MCF 10A (cell line): ENCODE results near the gene DPH7. TPM values are rescaled to one million over a fixed set of nuclear protein-coding genes. Genes with fewer than 3 reads are reported as not detected.
"Not testable (repeated sequence)": the region's sequence is repeated elsewhere in the genome, so short reads cannot be mapped to it uniquely, and the experiment has no call there.

ENCODE experiments used
- Bru-seq: library from RNA; stranded (reverse); fragments of 400-500 nt; gene quantifications from one replicate; lab custom pipeline; 2021; lab: Mats Ljungman, UMichigan
- BruChase-seq, 2 experiments: library from RNA; stranded (reverse); fragments of 400-500 nt; gene quantifications; one replicate each; lab custom pipeline; 2021; lab: Mats Ljungman, UMichigan
- BruUV-seq: library from RNA; stranded (reverse); fragments of 400-500 nt; replicated peaks from 2 replicates; lab custom pipeline; 2021; lab: Mats Ljungman, UMichigan
- CTCF ChIA-PET: fragments of 300-600 bp; sonication (Branson Sonifier 250); formaldehyde crosslinking; extraction: SDS; loops from one replicate; lab custom pipeline; 2021; ENCODE audit warnings: antibody characterized with exemption, inconsistent platforms; lab: Yijun Ruan, JAX
- POLR2A ChIA-PET: fragments of 300-600, 350-650 bp; sonication (Branson Sonifier 250); formaldehyde crosslinking; extraction: SDS; loops from one replicate; lab custom pipeline; 2020; ENCODE audit warnings: antibody characterized with exemption, inconsistent platforms; lab: Yijun Ruan, JAX
- DNase-seq: peaks from one replicate; pipeline ENCODE4 v3.0.0-alpha.2; 2018; ENCODE audit not compliant: unreplicated experiment
- H3K27ac Mint-ChIP-seq: one replicate; pipeline ENCODE4 v1.8.0; 2022; ENCODE audit warnings: mild to moderate bottlenecking, low read depth, mixed read lengths; ENCODE audit not compliant: unreplicated experiment
- H3K27me3 Mint-ChIP-seq: one replicate; pipeline ENCODE4 v1.8.0; 2022; ENCODE audit warnings: mixed read lengths; ENCODE audit not compliant: insufficient read depth, unreplicated experiment
- H3K36me3 Mint-ChIP-seq: one replicate; pipeline ENCODE4 v1.8.0; 2022; ENCODE audit warnings: mild to moderate bottlenecking, moderate library complexity, mixed read lengths; ENCODE audit not compliant: insufficient read depth, unreplicated experiment
- H3K4me1 Mint-ChIP-seq: one replicate; pipeline ENCODE4 v1.8.0; 2022; ENCODE audit warnings: mixed read lengths; ENCODE audit not compliant: insufficient read depth, unreplicated experiment
- H3K4me3 Mint-ChIP-seq: one replicate; pipeline ENCODE4 v1.8.0; 2022; ENCODE audit warnings: mild to moderate bottlenecking, moderate library complexity, mixed read lengths; ENCODE audit not compliant: unreplicated experiment
- H3K9me3 Mint-ChIP-seq: one replicate; pipeline ENCODE4 v1.8.0; 2022; ENCODE audit warnings: mixed read lengths; ENCODE audit not compliant: unreplicated experiment
- intact Hi-C: fragments of 100-400 bp; cut with micrococcal nuclease; formaldehyde crosslinking; loops from 2 replicates; pipeline ENCODE4 v1.14.1; 2022
- long read RNA-seq: library from polyadenylated mRNA; stranded (forward); transcript quantifications from one replicate; pipeline ENCODE4 v2.0.0, GENCODE V29; 2022
- total RNA-seq: library from RNA; stranded (reverse); gene quantifications from 2 replicates; pipeline ENCODE4 v1.2.3, GENCODE V29; 2022
- TF ChIP-seq, protein P1 (sequence below): fragments of 200-600 bp; IDR thresholded peaks from one replicate; pipeline ENCODE4 v1.8.0; 2022; ENCODE audit warnings: antibody characterized with exemption, mild to moderate bottlenecking; ENCODE audit not compliant: unreplicated experiment

DPH7 gene
- total RNA-seq (45.7 and 46.4 TPM in 2 replicates), Bru-seq, nascent RNA (percentile 64 among the genes with signal in this experiment), BruChase-seq, experiment 1, labeled RNA remaining after a 6-hour chase (percentile 70 among the genes with signal in this experiment), BruChase-seq, experiment 2, labeled RNA remaining after a 2-hour chase (percentile 74 among the genes with signal in this experiment)
- long read RNA-seq, transcript DPH7-201 (9 exons, 1,847 nt), result major isoform, 8 of 98 reads
- long read RNA-seq, partial matches to known transcripts, result 4 of 98 reads
- long read RNA-seq, other reads (novel, unspliced or antisense), result 86 of 98 reads

DNA sequence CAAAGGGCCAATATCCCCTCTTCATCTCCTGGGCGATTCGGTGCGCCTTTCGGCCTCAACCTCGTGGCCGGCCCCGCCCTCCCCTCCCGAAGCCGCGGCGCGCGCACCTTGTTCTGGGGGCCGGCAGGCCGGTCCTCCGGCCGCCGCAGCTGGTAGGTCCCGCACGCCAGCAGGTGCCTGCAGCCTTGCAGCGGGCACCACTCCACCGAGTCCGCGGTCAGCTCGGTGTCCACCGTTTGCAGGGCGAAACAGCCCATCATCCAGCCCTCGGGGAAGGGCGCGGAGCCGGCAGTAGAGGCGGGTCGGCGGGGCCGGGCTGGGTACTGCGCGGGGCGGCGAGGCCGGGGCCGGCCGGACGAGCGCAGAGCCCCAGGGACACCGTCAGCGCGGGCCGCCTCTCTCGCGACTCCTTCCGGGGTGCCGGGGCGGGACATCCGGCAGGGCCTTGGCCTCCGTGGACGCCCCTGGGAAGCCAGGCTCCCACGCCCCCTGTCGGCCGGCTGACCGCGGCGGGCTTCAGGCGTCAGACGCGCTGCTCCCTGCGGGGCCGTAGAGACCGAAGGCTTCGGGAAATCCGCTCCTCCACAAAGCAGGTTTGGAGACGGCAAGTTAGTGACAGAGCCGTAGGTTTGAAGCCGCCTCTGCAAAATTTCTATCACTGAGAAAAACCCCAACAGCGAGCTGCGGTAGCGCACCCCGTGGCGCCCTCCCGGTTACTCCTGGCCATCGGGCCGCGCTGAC lies at the start of gene DPH7:
Gene DPH7 (minus strand): TSS at position 408 of the 741 bp plus-strand sequence. CDS start 148 bp downstream, at position 260.
- Mint-ChIP-seq H3K27ac (peak within 1 kb of the TSS; percentile 88), H3K27me3 (no peaks in the 10 kb centered on the region), H3K36me3 (peaks cover 47% of the 10 kb centered on the region), H3K4me3 (peak within 1 kb of the TSS; percentile 81), H3K4me1 (peaks cover 8% of the 10 kb centered on the region), H3K9me3 (no peaks in the 10 kb centered on the region)
- no TSS peak for BruUV-seq
- TF ChIP-seq, protein P1, sequence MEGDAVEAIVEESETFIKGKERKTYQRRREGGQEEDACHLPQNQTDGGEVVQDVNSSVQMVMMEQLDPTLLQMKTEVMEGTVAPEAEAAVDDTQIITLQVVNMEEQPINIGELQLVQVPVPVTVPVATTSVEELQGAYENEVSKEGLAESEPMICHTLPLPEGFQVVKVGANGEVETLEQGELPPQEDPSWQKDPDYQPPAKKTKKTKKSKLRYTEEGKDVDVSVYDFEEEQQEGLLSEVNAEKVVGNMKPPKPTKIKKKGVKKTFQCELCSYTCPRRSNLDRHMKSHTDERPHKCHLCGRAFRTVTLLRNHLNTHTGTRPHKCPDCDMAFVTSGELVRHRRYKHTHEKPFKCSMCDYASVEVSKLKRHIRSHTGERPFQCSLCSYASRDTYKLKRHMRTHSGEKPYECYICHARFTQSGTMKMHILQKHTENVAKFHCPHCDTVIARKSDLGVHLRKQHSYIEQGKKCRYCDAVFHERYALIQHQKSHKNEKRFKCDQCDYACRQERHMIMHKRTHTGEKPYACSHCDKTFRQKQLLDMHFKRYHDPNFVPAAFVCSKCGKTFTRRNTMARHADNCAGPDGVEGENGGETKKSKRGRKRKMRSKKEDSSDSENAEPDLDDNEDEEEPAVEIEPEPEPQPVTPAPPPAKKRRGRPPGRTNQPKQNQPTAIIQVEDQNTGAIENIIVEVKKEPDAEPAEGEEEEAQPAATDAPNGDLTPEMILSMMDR, result peak; percentile 87
- DNase-seq, result peak; percentile 92
- intact Hi-C loops, result loop anchor here (2.0 to 5.0 kb wide), 2 partner anchors 26 to 34 kb away; no protein-coding TSS in a partner anchor
- ChIA-PET CTCF (interaction anchor here (0.6 to 4.1 kb wide), 16 partner anchors 9 to 317 kb away, joined by 3 to 34 read pairs (median 3); partner anchors contain the start of gene MRPL41), POLR2A (interaction anchor here (0.9 to 5.5 kb wide), 10 partner anchors 9 to 42 kb away, joined by 3 to 64 read pairs (median 4); partner anchors contain the start of genes ARRDC1, EHMT1, MRPL41 and ZMYND19)

DNA sequence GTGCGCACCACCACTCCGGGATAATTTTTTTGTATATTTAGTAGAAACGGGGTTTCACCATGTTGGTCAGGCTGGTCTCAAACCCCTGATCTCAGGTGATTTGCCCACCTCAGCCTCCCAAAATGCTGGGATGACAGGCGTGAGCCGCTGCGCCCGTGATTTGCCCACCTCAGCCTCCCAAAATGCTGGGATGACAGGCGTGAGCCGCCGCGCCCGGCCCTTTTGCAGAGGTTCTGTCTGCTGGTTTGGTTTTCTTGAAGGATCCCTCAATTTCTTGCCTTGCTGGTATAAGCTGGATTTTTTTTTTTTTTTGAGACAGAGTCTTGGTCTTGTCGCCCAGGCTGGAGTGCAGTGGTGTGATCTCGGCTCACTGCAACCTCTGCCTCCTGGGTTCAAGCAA lies 48.7 kb upstream of the DPH7 start:
- CTCF ChIA-PET, DNase-seq, H3K27me3 Mint-ChIP-seq, H3K4me3 Mint-ChIP-seq, H3K9me3 Mint-ChIP-seq, BruUV-seq, H3K27ac Mint-ChIP-seq, intact Hi-C loops: not testable (repeated sequence)
- Mint-ChIP-seq H3K4me1 (peaks cover 20% of the 10 kb centered on the region), H3K36me3 (peaks cover 49% of the 10 kb centered on the region)
- POLR2A ChIA-PET, result interaction anchor here (0.7 kb wide), 1 partner anchor 14 kb away, joined by 3 read pairs; no protein-coding TSS in a partner anchor

DNA sequence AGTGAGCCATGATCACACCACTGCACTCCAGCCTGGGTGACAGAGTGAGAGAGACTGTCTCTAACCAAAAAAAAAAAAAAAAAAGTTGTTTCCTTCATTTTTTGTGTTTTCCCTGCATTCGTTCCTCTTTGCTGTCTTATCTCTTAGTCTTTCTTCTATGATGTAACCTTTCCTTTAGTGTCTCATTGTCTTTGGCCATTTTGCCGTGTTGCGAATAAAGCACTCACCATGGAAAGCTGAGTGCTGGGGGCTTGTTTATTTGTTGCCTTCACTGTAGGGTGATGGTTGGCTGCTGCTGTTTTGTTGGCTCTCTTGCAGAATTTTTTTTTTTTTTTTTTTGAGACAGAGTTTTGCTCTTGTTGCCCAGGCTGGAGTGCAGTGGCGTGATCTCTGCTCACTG lies 47.7 kb upstream of the DPH7 start:
- no peaks in the 10 kb centered on the region for H3K27me3 Mint-ChIP-seq
- no peak for DNase-seq
- no peak overlapping the region for H3K4me3 Mint-ChIP-seq
- ChIA-PET CTCF (interaction anchor here (0.7 kb wide), 1 partner anchor 392 kb away, joined by 4 read pairs; no protein-coding TSS in a partner anchor), POLR2A (interaction anchor here (0.6 kb wide), 1 partner anchor 9 kb away, joined by 3 read pairs; no protein-coding TSS in a partner anchor)
- BruUV-seq, result no TSS peak
- TF ChIP-seq, protein P1, result no peak
- no peak overlapping the region for H3K27ac Mint-ChIP-seq
- peaks cover 18% of the 10 kb centered on the region for H3K4me1 Mint-ChIP-seq
- intact Hi-C loops, result no loop called here
- H3K9me3 Mint-ChIP-seq, result no peaks in the 10 kb centered on the region
- H3K36me3 Mint-ChIP-seq, result peaks cover 51% of the 10 kb centered on the region

DNA sequence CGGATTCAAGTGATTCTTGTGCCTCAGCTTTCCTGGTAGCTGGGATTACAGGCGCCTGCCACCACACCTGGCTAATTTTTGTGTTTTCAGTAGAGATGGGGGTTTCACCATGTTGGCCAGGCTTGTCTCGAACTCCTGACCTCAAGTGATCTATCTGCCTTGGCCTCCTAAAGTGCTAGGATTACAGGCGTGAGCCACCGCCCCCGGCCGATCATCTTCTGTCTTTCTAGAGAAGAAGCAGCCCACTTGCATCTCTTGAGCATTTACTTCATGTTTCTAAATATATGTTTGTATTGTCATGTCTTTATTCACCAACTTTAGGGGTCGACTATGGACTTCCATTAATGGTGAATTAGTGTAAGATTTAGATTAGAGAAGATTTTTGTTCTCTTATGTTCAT lies 43.5 kb upstream of the DPH7 start:
- H3K27ac Mint-ChIP-seq, DNase-seq, BruUV-seq, intact Hi-C loops, H3K4me3 Mint-ChIP-seq, H3K9me3 Mint-ChIP-seq, H3K27me3 Mint-ChIP-seq: not testable (repeated sequence)
- Mint-ChIP-seq H3K4me1 (peaks cover 14% of the 10 kb centered on the region), H3K36me3 (peaks cover 70% of the 10 kb centered on the region)
- ChIA-PET POLR2A (interaction anchor here (0.7 to 2.0 kb wide), 3 partner anchors 11 to 832 kb away, joined by 3 to 7 read pairs (median 3); no protein-coding TSS in a partner anchor), CTCF (interaction anchor here (0.7 kb wide), 1 partner anchor 920 kb away, joined by 4 read pairs; no protein-coding TSS in a partner anchor)
